AG10803 (cell line): ENCODE results near the gene CMBL.

ENCODE experiments used
- DNase-seq: peaks from one replicate; pipeline ENCODE4 v3.0.0; 2010; ENCODE audit warnings: low read depth
- H3K4me3 ChIP-seq: 2 replicates; pipeline ENCODE4 v1.5.1; 2011; ENCODE audit warnings: mild to moderate bottlenecking, low read length, control low read depth
- CTCF ChIP-seq: conservative IDR thresholded peaks from 2 replicates; pipeline ENCODE4 v1.5.1; 2011; ENCODE audit warnings: mild to moderate bottlenecking, low read length, control low read depth, inconsistent platforms

CMBL gene

GRCh38 chr5:10268100-10268499, 39.6 kb downstream of the CMBL start:
- no peak overlapping the region for H3K4me3 ChIP-seq
- TF ChIP-seq CTCF, result no peak
- no peak for DNase-seq

GRCh38 chr5:10266839-10267238, 40.9 kb downstream of the CMBL start:
- DNase-seq, result no peak
- TF ChIP-seq CTCF, result no peak
- H3K4me3 ChIP-seq, result no peak overlapping the region

GRCh38 chr5:10266137-10266536, 41.6 kb downstream of the CMBL start:
- no peak overlapping the region for H3K4me3 ChIP-seq
- no peak for TF ChIP-seq CTCF
- DNase-seq, result no peak

GRCh38 chr5:10265245-10266109, 42.2 kb downstream of the CMBL start:
- H3K4me3 ChIP-seq, result no peak overlapping the region
- TF ChIP-seq CTCF, result no peak
- no peak for DNase-seq

- no peak for TF ChIP-seq CTCF
- DNase-seq, result peak; percentile 86
Observed at GRCh38 chr5:10264604-10265003, 43.1 kb downstream of the CMBL start.

GRCh38 chr5:10262995-10263394, 44.7 kb downstream of the CMBL start:
- no peak for DNase-seq
- H3K4me3 ChIP-seq, result no peak overlapping the region
- no peak for TF ChIP-seq CTCF

More at GRCh38 chr5:10264604-10265003, 43.1 kb downstream of the CMBL start:
- no peak overlapping the region for H3K4me3 ChIP-seq

- no peak for TF ChIP-seq CTCF
- no peak for DNase-seq
- no peak overlapping the region for H3K4me3 ChIP-seq
Observed at GRCh38 chr5:10262121-10262774, 45.5 kb downstream of the CMBL start.
